ENCODE measurements around the gene RARRES1.

GRCh38 chr3:158781849-158782248 lies 49.6 kb upstream of the RARRES1 start:
- TF ChIP-seq KAT7 (CRISPR knock-in tag; IDR thresholded peaks at IDR 0.05; ENCODE audit: borderline replicate concordance) (no peak), CREM (CRISPR knock-in tag; IDR thresholded peaks at IDR 0.05) (no peak), CTCF (IDR thresholded peaks at IDR 0.05) (no peak), SP1 (CRISPR knock-in tag; conservative IDR thresholded peaks at IDR 0.05) (no peak), RELA (CRISPR knock-in tag; IDR thresholded peaks at IDR 0.05; ENCODE audit: borderline replicate concordance) (no peak), AFF4 (CRISPR knock-in tag; IDR thresholded peaks at IDR 0.05; ENCODE audit: borderline replicate concordance) (no peak), ZNF121 (CRISPR knock-in tag; IDR thresholded peaks at IDR 0.05) (no peak), ATF2 (CRISPR knock-in tag; IDR thresholded peaks at IDR 0.05; ENCODE audit: borderline replicate concordance, low read depth) (no peak), FOXJ3 (CRISPR knock-in tag; IDR thresholded peaks at IDR 0.05; ENCODE audit: borderline replicate concordance) (no peak)
